HepG2 (cell line): ENCODE measurements around the gene SLC43A1. TPM values are rescaled to one million over a fixed set of nuclear protein-coding genes. Genes with fewer than 3 reads are reported as not detected.

ENCODE experiments used
- ARNT ChIP-seq: fragments of 450-650 bp; IDR thresholded peaks from 2 replicates; pipeline ENCODE4 v1.6.1; 2017
- CERS6 ChIP-seq: sonication (generic); formaldehyde crosslinking; IDR thresholded peaks from 2 replicates; pipeline ENCODE4 v1.5.0; 2020; ENCODE audit warnings: missing genetic modification reagents
- CHCHD3 ChIP-seq: sonication (generic); formaldehyde crosslinking; IDR thresholded peaks from 2 replicates; pipeline ENCODE4 v1.8.0; 2022; ENCODE audit warnings: mild to moderate bottlenecking, missing genetic modification reagents, moderate library complexity
- IKZF1 ChIP-seq: fragments of 450-650 bp; IDR thresholded peaks from 2 replicates; pipeline ENCODE4 v1.7.1; 2016
- MEF2D ChIP-seq: sonication (generic); formaldehyde crosslinking; IDR thresholded peaks from 2 replicates; pipeline ENCODE4 v1.5.1; 2020; ENCODE audit warnings: mild to moderate bottlenecking, missing genetic modification reagents
- MIER3 ChIP-seq: IDR thresholded peaks from 2 replicates; pipeline ENCODE4 v1.6.1; 2016; ENCODE audit warnings: missing compliant biosample characterization, borderline replicate concordance
- MTA1 ChIP-seq: sonication (generic); formaldehyde crosslinking; IDR thresholded peaks from 2 replicates; pipeline ENCODE4 v1.4.0; 2020; ENCODE audit warnings: missing genetic modification reagents, mild to moderate bottlenecking, borderline replicate concordance
- MTA3 ChIP-seq: sonication (generic); formaldehyde crosslinking; IDR thresholded peaks from 2 replicates; pipeline ENCODE4 v1.4.0; 2020; ENCODE audit warnings: missing genetic modification reagents
- NCOR1 ChIP-seq: fragments of 200-600 bp; sonication (generic); IDR thresholded peaks from 2 replicates; pipeline ENCODE4 v1.7.0; 2017; ENCODE audit warnings: antibody characterized with exemption, low read length, borderline replicate concordance
- PRMT3 ChIP-seq: sonication (generic); formaldehyde crosslinking; IDR thresholded peaks from 2 replicates; pipeline ENCODE4 v1.8.1; 2022; ENCODE audit warnings: low read depth, mild to moderate bottlenecking, moderate library complexity, missing genetic modification reagents, borderline replicate concordance
- SOX5 ChIP-seq: IDR thresholded peaks from 2 replicates; pipeline ENCODE4 v1.6.1; 2016; ENCODE audit warnings: borderline replicate concordance
- TCF12 ChIP-seq, 2 experiments: fragments of 450-650 bp in 1 of 2; sonication (generic) in 1 of 2; formaldehyde crosslinking in 1 of 2; IDR thresholded peaks; 2 replicates each; pipeline versions ENCODE4 v1.6.1 to v1.8.0; 2017 to 2022; ENCODE audit warnings: antibody characterized with exemption in 1 of 2, mild to moderate bottlenecking in 1 of 2, missing genetic modification reagents in 1 of 2, moderate library complexity in 1 of 2
- ZNF281 ChIP-seq: sonication (generic); formaldehyde crosslinking; IDR thresholded peaks from 2 replicates; pipeline ENCODE4 v1.4.0; 2020; ENCODE audit warnings: missing genetic modification reagents, borderline replicate concordance
- ZNF383 ChIP-seq: sonication (generic); formaldehyde crosslinking; IDR thresholded peaks from 2 replicates; pipeline ENCODE4 v1.4.0; 2020; ENCODE audit warnings: missing genetic modification reagents, mild to moderate bottlenecking, borderline replicate concordance
- ZNF644 ChIP-seq: IDR thresholded peaks from 2 replicates; pipeline ENCODE4 v1.6.1; 2016; ENCODE audit warnings: low read depth
- ZNF749 ChIP-seq: sonication (generic); formaldehyde crosslinking; IDR thresholded peaks from 2 replicates; pipeline ENCODE4 v1.8.0; 2022; ENCODE audit warnings: mild to moderate bottlenecking, missing genetic modification reagents, moderate library complexity, borderline replicate concordance
- ZNF878 ChIP-seq: sonication (generic); formaldehyde crosslinking; IDR thresholded peaks from 2 replicates; pipeline ENCODE4 v1.8.1; 2023; ENCODE audit warnings: mild to moderate bottlenecking, missing genetic modification reagents, moderate library complexity
- polyA plus RNA-seq, 8 experiments: library from polyadenylated mRNA; depleted of rRNA in 3 of 8; stranded (reverse) in 7 of 8; unstranded in 1 of 8; fragments of >200 nt; fragmentation: Illumina TruSeq in 4 of 8; extraction: Trizol in 4 of 8; gene quantifications; 2 replicates each; pipeline versions ENCODE4 v1.2.1 to v1.2.3, GENCODE V29; 2011 to 2016; ENCODE audit warnings: low read depth in 4 of 8, missing spikeins in 1 of 8, mixed read lengths in 1 of 8; ENCODE audit not compliant: insufficient read depth in 1 of 8
- total RNA-seq, 5 experiments: library from RNA; depleted of rRNA; stranded (reverse); fragments of >200 nt; fragmentation: Illumina TruSeq; extraction: Trizol; gene quantifications; 2 replicates each; pipeline ENCODE4 v1.2.3, GENCODE V29; 2016; ENCODE audit warnings: low read depth in 1 of 5
- TF ChIP-seq, protein P1 (sequence below): sonication (generic); formaldehyde crosslinking; IDR thresholded peaks from 2 replicates; pipeline ENCODE4 v1.5.0; 2020; ENCODE audit warnings: missing genetic modification reagents
- TF ChIP-seq, protein P2 (sequence below): sonication (generic); formaldehyde crosslinking; IDR thresholded peaks from 2 replicates; pipeline ENCODE4 v1.4.0; 2020; ENCODE audit warnings: low read depth, mild to moderate bottlenecking, missing genetic modification reagents
- TF ChIP-seq, protein P3 (sequence below): sonication (generic); formaldehyde crosslinking; IDR thresholded peaks from 2 replicates; pipeline ENCODE4 v1.5.1; 2020; ENCODE audit warnings: missing genetic modification reagents, mild to moderate bottlenecking, borderline replicate concordance
- TF ChIP-seq, protein P4 (sequence below): sonication (generic); formaldehyde crosslinking; IDR thresholded peaks from 2 replicates; pipeline ENCODE4 v1.4.0; 2020; ENCODE audit warnings: mild to moderate bottlenecking, missing genetic modification reagents

The SLC43A1 gene
- total and polyA plus RNA-seq, 2 of the 13 experiments (the other 11 are each of a cell fraction or from before 2014, with no cell fraction given) = 72.3 to 87.6 TPM

- TF ChIP-seq CERS6 (CRISPR knock-in tag) (no peak), PRMT3 (CRISPR knock-in tag) (no peak), MTA3 (no peak), ZNF878 (no peak; the same call in 1 of the 2 replicates), ZNF644 (CRISPR knock-in tag) (peak; percentile 87), SOX5 (CRISPR knock-in tag) (peak; percentile 88), IKZF1 (no peak), ZNF749 (CRISPR knock-in tag) (no peak), ZNF281 (CRISPR knock-in tag) (peak; percentile 65; the same call in 1 of the 2 replicates), MTA1 (CRISPR knock-in tag) (no peak), TCF12 (IDR thresholded peaks at IDR 0.05) (no peak), TCF12 (CRISPR knock-in tag; IDR thresholded peaks at IDR 0.05) (no peak), MEF2D (peak; percentile 43; the same call in 1 of the 2 replicates), NCOR1 (peak; percentile 92; the same call in 1 of the 2 replicates), ARNT (no peak), ZNF383 (CRISPR knock-in tag) (no peak), MIER3 (peak; percentile 87; the same call in 1 of the 2 replicates), CHCHD3 (CRISPR knock-in tag) (no peak)
- TF ChIP-seq, protein P1, sequence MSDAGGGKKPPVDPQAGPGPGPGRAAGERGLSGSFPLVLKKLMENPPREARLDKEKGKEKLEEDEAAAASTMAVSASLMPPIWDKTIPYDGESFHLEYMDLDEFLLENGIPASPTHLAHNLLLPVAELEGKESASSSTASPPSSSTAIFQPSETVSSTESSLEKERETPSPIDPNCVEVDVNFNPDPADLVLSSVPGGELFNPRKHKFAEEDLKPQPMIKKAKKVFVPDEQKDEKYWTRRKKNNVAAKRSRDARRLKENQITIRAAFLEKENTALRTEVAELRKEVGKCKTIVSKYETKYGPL (CRISPR knock-in tag) = no peak
- TF ChIP-seq, protein P2, sequence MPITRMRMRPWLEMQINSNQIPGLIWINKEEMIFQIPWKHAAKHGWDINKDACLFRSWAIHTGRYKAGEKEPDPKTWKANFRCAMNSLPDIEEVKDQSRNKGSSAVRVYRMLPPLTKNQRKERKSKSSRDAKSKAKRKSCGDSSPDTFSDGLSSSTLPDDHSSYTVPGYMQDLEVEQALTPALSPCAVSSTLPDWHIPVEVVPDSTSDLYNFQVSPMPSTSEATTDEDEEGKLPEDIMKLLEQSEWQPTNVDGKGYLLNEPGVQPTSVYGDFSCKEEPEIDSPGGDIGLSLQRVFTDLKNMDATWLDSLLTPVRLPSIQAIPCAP (CRISPR knock-in tag) = no peak
- TF ChIP-seq, protein P3, sequence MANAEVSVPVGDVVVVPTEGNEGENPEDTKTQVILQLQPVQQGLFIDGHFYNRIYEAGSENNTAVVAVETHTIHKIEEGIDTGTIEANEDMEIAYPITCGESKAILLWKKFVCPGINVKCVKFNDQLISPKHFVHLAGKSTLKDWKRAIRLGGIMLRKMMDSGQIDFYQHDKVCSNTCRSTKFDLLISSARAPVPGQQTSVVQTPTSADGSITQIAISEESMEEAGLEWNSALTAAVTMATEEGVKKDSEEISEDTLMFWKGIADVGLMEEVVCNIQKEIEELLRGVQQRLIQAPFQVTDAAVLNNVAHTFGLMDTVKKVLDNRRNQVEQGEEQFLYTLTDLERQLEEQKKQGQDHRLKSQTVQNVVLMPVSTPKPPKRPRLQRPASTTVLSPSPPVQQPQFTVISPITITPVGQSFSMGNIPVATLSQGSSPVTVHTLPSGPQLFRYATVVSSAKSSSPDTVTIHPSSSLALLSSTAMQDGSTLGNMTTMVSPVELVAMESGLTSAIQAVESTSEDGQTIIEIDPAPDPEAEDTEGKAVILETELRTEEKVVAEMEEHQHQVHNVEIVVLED = no peak; the same call in 1 of the 2 replicates
- TF ChIP-seq, protein P4, sequence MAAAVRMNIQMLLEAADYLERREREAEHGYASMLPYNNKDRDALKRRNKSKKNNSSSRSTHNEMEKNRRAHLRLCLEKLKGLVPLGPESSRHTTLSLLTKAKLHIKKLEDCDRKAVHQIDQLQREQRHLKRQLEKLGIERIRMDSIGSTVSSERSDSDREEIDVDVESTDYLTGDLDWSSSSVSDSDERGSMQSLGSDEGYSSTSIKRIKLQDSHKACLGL = no peak
These were observed 80.6 kb downstream of the SLC43A1 start (continued) for GRCh38 chr11:57434640-57435546.
